NCI-H526 treated with DMSO at 0.1 percent for 48 hours (cell line): ENCODE measurements around the gene NSMF.

Source experiments
- DNase-seq: peaks from one replicate; lab custom pipeline; 2025; lab: John Stamatoyannopoulos, UW

NSMF gene

GRCh38 chr9:137447722-137448601 is 11.2 kb downstream of the NSMF start:
- DNase-seq: no peak

- DNase-seq: no peak
Measured at GRCh38 chr9:137446851-137447471, 12.2 kb downstream of the NSMF start.

- no peak for DNase-seq
Measured at GRCh38 chr9:137445930-137446431, 13.2 kb downstream of the NSMF start.

GRCh38 chr9:137445275-137445807 is 13.8 kb downstream of the NSMF start:
- DNase-seq: no peak

- DNase-seq: no peak
Measured at GRCh38 chr9:137444106-137444790, 14.9 kb downstream of the NSMF start.

GRCh38 chr9:137441935-137442321 is 17.2 kb downstream of the NSMF start:
- no peak for DNase-seq

GRCh38 chr9:137441289-137441934 is 17.7 kb downstream of the NSMF start, which contains the start of gene ENTPD8:
Gene ENTPD8 (minus strand): TSS chr9:137441357. CDS start chr9:137438285, 3,072 bp downstream.
- DNase-seq: peak; percentile 46

DNA sequence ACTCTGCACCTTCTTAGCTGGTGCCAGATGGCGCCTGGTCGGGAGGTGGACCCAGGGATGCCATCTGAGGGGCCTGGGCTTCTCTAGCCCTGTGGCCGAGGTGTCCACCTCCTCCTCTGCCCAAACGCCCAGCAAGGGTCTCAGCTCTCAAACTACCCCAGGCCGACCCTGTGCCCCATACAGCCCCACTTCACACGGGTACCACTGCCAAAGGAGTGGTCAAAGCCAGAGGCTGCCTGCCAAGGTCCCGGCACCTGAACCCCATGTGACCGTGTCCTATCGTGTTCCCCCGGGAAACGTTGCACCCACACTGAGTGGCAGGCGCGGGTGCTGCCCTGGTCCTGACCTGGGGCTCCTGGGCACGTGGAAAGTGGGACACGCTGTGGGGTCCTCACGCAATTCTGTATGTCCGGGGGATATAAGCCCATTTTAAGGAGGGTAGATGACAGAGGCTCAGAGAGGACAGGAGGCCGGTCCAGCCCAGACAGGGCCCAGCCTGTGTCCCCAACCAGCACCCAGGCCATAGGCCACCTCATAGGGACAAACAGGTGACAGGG is 19.9 kb downstream of the NSMF start:
- DNase-seq: no peak

DNA sequence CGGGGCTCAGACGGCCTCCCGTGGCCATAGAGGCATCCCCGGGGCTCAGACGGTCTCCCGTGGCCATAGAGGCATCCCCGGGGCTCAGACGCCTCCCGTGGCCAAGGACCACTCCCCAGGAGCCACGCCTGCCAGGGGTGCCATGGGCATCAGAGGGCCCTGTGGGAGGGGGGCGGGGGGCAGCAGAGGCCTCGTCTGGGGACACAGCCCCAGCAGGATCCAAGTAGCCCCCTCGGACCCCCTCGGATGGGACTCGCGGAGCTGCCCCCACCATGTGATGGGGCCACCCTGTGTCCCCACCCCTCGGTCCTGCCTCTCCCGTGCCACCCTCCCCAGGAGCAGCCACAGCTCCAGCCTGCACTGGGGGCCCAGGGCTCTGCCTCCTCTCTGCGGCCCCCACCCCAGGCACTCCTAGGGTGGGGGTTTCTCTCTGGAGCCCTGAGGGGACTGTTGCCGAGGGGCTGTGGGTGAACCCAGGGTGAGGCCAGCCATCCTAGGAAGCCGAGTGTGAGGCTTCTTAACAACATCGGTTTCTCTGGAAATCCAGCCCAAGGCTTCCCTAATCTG is 20.5 kb downstream of the NSMF start:
- no peak for DNase-seq

DNA sequence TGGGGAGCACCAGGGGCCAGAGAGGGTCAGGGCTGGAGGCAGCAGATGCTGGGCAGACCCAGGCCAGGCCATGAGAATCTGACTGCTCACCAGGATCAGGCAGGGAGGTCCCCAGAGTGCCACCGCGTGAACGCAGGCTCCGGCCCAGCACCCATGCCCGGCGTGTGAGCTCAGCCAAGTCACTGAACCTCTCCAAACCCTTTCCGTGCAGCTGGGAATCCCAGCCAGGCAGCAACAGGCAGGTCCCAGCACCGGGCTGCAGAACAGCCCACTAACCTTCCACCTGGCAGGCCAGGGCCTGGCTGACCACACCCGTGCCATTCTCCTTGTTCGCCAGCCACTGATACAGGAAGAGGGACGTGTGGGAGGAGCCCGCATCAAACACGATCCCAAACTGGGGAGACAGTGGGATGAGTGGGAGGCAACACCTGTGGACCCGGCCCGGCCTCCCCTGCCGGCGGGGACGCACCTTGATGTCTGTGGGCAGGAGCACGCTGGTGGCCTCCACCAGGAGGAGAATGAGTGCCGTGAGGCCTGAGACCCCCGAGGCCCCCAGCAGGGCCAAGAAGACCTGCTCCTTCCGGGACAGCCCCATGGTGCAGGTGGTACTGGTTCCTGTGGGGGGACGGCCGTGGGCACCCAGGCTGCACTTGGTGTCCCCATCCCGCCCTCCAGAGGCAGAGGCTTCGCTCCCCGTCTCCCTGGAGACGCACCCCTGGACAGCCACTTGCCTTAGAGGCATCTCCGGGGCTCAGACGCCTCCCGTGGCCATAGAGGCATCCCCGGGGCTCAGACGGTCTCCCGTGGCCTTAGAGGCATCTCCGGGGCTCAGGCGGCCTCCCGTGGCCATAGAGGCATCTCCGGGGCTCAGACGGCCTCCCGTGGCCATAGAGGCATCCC is 21.2 kb downstream of the NSMF start:
- DNase-seq: no peak

GRCh38 chr9:137436761-137437600 is 22.2 kb downstream of the NSMF start:
- no peak for DNase-seq

- DNase-seq: no peak
Measured at GRCh38 chr9:137435980-137436760, 23.0 kb downstream of the NSMF start.

DNA sequence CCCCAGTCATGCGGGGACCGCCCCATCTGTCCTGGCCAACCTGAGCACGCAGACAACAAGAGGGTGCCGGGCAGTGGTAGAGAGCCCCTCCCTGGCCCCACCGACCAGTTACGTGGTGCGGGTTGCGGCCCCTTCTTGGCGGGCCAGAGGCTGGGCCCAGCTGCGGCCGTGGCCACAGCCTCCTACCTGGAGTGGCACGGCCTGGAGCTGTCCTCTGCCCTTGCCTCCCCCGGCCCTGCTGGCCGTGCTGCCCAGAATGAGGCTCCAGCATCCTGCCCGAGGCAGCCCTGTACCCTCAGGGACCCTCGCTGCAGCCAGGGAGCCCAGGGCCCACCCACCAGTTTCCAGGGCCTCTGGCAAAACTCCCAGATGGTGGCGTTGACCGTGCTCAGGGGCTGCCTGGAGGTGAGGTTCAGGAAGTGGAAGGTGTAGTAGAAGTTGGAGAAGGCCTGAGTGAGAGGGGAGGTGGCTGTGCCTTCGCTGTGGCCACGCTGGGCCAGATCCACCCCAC is 23.7 kb downstream of the NSMF start:
- no peak for DNase-seq

DNA sequence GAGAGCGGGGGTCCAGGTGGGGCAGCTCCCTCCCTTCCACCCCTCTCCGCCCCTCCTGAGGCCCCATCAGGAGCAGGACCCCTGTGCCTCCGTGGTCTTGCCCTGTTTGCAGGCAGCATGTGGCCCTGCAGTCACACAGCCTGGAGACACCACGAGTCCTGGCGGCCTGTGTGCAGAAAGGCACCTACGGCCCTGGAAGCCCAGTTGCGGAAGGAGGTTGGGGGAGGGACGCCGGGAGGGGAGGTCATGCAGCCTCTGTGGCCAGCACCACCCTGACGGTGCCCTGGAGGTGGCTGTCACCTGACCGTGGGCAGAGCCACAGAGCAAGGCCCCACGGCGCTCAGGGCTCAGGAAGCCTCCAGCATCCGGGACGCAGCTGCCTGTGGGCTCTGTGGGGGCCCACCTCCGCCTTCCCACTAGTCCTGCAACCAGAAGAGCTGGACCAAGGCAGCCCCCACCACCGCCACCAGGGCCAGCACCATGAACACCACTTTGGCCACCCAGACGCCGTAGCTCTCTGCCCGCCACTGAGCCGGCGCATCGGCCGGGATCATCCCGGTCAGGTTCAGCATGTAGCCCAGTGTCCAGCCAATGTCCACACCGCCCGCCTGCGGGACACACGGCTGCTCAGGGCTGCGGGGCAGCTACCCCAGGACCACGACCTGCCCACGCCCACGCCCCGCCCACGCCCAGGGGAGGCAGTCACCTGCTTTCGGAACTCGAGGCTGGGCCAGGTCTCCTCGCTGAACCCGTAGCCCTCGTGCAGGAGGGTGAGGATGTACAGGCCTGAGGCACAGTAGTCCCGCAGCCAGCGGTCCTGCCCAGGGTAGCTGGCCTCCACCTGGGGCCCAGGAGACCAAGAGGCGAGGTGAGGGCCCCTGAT is 24.4 kb downstream of the NSMF start:
- DNase-seq: no peak

- no peak for DNase-seq
Measured at GRCh38 chr9:137433916-137434431, 25.2 kb downstream of the NSMF start.

GRCh38 chr9:137433349-137433915 is 25.7 kb downstream of the NSMF start:
- no peak for DNase-seq
